HG03442 (cell line): ENCODE measurements around the gene C12orf75.
"Not testable (repeated sequence)": the region's sequence is repeated elsewhere in the genome, so short reads cannot be mapped to it uniquely, and the experiment has no call there.

Source experiments
- ATAC-seq: cut with Tn5 transposase; IDR thresholded peaks from one replicate; pipeline ENCODE4 v1.9.1; 2021; ENCODE audit warnings: mild to moderate bottlenecking, moderate library complexity; ENCODE audit not compliant: unreplicated experiment

The C12orf75 gene

GRCh38 chr12:105334582-105334981, 4.1 kb downstream of the C12orf75 start:
- no peak for ATAC-seq

GRCh38 chr12:105335856-105336255, 5.4 kb downstream of the C12orf75 start:
- ATAC-seq = no peak

GRCh38 chr12:105336411-105336810, 5.9 kb downstream of the C12orf75 start:
- no peak for ATAC-seq

GRCh38 chr12:105337391-105337790, 6.9 kb downstream of the C12orf75 start:
- ATAC-seq = no peak

GRCh38 chr12:105338966-105339365, 8.5 kb downstream of the C12orf75 start:
- no peak for ATAC-seq

- ATAC-seq = no peak
Observed at GRCh38 chr12:105341010-105341409, 10.5 kb downstream of the C12orf75 start.

GRCh38 chr12:105341620-105342019, 11.1 kb downstream of the C12orf75 start:
- not testable (repeated sequence) for ATAC-seq

GRCh38 chr12:105342464-105342863, 12.0 kb downstream of the C12orf75 start:
- no peak for ATAC-seq

- no peak for ATAC-seq
Observed at GRCh38 chr12:105343836-105344235, 13.3 kb downstream of the C12orf75 start.

- ATAC-seq = no peak
Observed at GRCh38 chr12:105347499-105347898, 17.0 kb downstream of the C12orf75 start.

- ATAC-seq = no peak
Observed at GRCh38 chr12:105348142-105348541, 17.7 kb downstream of the C12orf75 start.

GRCh38 chr12:105348561-105348960, 18.1 kb downstream of the C12orf75 start:
- no peak for ATAC-seq

- ATAC-seq = no peak
Observed at GRCh38 chr12:105349138-105349537, 18.6 kb downstream of the C12orf75 start.

- peak; percentile 52 for ATAC-seq
Observed at GRCh38 chr12:105351523-105351922, 21.0 kb downstream of the C12orf75 start.

- ATAC-seq = peak; percentile 82
Observed at GRCh38 chr12:105352052-105352451, 21.6 kb downstream of the C12orf75 start.

- ATAC-seq = no peak
Observed at GRCh38 chr12:105352940-105353635, 22.6 kb downstream of the C12orf75 start.

GRCh38 chr12:105355752-105356151, 25.3 kb downstream of the C12orf75 start:
- ATAC-seq = no peak

- ATAC-seq = peak; percentile 78
Observed at GRCh38 chr12:105357162-105357691, 26.7 kb downstream of the C12orf75 start.

GRCh38 chr12:105358789-105359188, 28.3 kb downstream of the C12orf75 start:
- peak; percentile 51 for ATAC-seq

GRCh38 chr12:105359856-105360255, 29.4 kb downstream of the C12orf75 start:
- no peak for ATAC-seq

GRCh38 chr12:105363890-105364289, 33.4 kb downstream of the C12orf75 start:
- ATAC-seq = no peak

- ATAC-seq = no peak
Observed at GRCh38 chr12:105365231-105365630, 34.7 kb downstream of the C12orf75 start.
